Keratinocyte (primary cell): ENCODE measurements around the gene CA5A.

Experiments
- EZH2 ChIP-seq: IDR thresholded peaks from one replicate; pipeline ENCODE4 v1.6.1; 2012; ENCODE audit warnings: inconsistent platforms, mild to moderate bottlenecking, low read length, moderate library complexity
- TF ChIP-seq, protein P1 (sequence below), 3 experiments: IDR thresholded peaks in 1 of 3; conservative IDR thresholded peaks in 1 of 3; optimal IDR thresholded peaks in 1 of 3; 2 replicates in 2 of 3; 3 replicates in 1 of 3; pipeline versions ENCODE3 to v1.5.1; 2011; ENCODE audit warnings: low read length in 3 of 3, mild to moderate bottlenecking in 3 of 3, moderate library complexity in 2 of 3, control low read depth in 1 of 3, inconsistent platforms in 1 of 3; ENCODE audit not compliant: insufficient read depth in 2 of 3; ENCODE audit errors: extremely low read depth in 1 of 3

DNA sequence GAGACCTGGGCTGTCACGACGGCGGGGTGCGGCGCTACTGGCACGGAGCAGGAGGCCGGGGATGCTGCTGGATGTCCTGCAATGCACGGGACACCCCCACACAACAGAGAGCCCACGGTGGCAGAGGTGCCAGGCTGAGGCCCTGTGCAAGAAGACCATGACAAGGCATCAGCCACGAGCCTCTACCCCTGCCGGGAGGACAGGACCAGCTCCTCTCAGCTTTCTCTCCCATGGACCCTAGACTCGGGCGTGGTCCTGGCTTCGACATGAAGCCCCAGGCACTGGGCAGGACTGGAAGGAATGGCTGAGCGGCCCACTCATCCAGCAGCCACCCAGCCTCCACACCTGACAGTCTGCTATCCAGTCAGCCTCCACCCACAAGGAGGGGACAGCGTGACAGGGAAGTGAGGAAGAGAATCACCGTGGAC, 92.6 kb downstream of the CA5A start:
- TF ChIP-seq, protein P1, sequence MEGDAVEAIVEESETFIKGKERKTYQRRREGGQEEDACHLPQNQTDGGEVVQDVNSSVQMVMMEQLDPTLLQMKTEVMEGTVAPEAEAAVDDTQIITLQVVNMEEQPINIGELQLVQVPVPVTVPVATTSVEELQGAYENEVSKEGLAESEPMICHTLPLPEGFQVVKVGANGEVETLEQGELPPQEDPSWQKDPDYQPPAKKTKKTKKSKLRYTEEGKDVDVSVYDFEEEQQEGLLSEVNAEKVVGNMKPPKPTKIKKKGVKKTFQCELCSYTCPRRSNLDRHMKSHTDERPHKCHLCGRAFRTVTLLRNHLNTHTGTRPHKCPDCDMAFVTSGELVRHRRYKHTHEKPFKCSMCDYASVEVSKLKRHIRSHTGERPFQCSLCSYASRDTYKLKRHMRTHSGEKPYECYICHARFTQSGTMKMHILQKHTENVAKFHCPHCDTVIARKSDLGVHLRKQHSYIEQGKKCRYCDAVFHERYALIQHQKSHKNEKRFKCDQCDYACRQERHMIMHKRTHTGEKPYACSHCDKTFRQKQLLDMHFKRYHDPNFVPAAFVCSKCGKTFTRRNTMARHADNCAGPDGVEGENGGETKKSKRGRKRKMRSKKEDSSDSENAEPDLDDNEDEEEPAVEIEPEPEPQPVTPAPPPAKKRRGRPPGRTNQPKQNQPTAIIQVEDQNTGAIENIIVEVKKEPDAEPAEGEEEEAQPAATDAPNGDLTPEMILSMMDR (optimal IDR thresholded peaks at IDR 0.05 in 1 of 3, IDR thresholded peaks at IDR 0.05 in 1 of 3, conservative IDR thresholded peaks at IDR 0.05 in 1 of 3; ENCODE audit: extremely low read depth in 1 of 3, insufficient read depth in 2 of 3, low read length in 3 of 3): no peak
- TF ChIP-seq EZH2: no peak
